GM21528 (cell line): ENCODE data around the gene ABLIM2.

Source experiments
- ATAC-seq: cut with Tn5 transposase; IDR thresholded peaks from one replicate; pipeline ENCODE4 v1.9.1; 2021; ENCODE audit warnings: mild to moderate bottlenecking, moderate library complexity; ENCODE audit not compliant: unreplicated experiment, low FRiP score

ABLIM2 gene

DNA sequence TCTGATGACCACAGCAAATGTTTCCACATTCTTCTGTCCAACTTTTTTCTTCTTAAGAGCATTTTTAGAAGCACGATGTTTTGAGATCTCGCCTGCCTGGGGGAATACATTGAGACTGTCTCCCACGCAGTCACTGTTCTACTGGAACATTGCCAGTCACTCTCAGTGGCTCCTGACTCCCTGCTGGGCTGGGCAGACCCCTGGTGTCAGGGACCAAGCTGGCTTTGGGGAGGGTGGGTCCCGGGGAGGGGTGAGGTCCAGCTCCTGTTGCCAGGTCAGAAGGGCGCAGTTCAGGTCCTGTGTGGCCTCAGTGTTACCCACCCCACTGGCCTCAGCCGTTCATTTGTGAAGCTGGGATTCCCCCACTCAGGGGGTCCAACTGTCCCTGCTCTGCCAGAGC lies 18.9 kb upstream of the ABLIM2 start:
- ATAC-seq = no peak

DNA sequence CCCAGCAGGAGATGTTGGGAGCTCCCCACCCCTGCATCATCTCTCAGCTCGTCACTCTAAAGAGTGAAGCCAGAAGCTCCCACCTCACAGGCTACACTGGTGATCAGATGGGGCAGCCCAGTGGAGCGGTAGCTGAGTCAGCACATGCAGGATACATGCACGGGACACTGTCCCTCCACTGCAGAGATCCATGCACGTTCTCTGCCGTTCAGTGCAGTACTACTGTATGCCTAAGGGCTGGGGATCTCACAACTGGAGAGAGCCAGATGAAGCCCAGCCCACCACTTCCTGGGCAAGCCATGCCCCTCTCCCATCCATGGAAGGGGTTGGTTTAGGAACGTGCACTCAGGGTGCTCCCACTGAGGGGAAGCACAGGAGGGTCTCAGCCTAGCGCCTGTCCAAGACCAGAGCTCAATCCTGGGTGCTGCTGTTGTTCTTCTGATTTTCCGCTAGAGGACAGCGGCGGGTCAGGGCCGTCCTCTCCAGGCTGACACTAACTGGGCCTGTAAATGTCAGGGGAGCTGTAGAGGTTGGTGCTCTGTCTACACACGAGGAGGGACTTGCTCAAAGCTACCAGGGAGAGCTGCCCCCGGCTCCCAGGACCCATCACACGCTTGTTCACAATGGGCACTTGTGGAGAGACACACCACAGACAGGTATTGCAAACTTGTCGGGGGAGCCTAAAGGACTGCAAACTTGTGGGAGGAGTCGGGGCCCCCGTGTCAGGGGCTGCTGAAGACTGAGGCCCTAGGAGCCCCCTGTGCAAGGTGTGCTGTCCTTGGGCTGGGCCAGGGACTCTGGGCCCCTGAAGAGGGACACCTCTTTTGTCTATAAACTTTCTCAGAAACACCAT lies 18.2 kb upstream of the ABLIM2 start:
- ATAC-seq = peak; percentile 54

DNA sequence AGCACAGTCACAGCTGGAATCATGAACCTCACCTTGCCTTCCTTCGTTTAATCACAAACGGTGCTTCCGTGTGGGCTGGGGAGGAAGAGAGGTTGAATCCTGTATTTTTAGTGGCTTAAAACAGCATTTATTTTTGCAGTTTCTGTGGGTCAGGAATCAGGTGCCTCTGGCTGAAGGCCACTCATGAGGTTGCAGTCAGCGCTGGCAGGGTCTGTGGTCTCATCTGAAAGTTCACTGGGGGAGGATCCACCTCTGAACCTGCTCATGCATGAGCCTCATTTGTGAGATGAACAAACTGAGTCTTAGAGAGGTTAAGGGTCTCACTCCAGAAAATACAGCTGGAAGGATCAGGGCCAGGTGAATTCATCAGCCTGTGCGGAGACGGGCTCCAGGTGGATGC lies 17.1 kb upstream of the ABLIM2 start:
- ATAC-seq = no peak

DNA sequence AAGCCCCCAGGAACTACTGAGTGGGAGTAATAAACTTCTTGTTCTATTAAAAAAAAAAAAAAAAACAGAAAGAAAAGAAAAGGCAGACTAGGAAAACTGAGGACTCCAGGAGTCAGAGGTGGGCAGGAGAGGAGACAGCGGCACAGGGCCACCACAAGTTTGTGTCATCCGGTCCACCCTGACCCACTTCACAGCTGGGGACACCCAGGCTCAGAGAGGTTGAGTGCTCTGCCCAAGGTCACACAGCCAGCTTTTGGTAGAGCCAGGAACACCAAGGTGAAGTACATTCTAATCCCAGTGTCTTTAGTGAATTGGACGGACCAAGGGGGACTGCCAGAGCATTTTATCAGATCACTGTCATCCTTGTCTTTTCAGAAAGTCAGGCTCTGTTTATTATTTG lies 16.4 kb upstream of the ABLIM2 start:
- ATAC-seq = no peak

DNA sequence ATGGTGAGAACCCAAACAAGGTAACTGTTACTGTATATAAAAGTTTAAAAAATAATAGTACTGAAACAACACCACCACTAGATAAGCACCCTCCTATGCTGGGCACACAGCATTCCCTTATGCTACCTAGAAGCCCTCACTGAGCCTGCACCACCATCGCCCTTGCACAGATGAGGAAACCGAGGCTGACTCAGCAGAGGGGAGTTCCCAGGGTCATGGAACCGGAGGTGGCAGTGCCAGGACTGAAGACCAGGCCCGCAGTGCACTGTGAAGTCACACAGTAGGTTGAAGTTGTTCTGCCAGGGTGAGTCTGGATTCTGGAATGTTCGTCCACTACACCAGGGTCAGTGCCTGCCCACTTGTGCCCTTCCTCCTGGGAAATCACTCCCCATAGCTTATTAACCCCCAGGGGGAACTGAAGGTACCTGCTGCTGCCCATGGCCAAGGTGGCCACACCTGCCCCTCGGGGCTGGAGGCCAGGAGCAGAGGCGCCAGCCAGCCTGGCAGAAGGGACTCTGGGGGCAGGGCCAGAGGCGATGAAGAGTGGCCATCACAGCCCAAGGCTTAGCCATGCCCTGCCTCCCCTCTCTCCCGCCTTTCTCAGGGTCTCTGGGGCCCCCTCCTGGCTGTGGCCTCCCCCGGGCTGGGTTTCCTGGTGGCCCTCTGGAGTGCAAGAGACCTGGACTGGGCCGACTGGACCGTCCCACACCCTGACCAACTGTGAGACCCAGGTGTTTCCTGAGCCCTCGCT lies 15.1 kb upstream of the ABLIM2 start:
- no peak for ATAC-seq

DNA sequence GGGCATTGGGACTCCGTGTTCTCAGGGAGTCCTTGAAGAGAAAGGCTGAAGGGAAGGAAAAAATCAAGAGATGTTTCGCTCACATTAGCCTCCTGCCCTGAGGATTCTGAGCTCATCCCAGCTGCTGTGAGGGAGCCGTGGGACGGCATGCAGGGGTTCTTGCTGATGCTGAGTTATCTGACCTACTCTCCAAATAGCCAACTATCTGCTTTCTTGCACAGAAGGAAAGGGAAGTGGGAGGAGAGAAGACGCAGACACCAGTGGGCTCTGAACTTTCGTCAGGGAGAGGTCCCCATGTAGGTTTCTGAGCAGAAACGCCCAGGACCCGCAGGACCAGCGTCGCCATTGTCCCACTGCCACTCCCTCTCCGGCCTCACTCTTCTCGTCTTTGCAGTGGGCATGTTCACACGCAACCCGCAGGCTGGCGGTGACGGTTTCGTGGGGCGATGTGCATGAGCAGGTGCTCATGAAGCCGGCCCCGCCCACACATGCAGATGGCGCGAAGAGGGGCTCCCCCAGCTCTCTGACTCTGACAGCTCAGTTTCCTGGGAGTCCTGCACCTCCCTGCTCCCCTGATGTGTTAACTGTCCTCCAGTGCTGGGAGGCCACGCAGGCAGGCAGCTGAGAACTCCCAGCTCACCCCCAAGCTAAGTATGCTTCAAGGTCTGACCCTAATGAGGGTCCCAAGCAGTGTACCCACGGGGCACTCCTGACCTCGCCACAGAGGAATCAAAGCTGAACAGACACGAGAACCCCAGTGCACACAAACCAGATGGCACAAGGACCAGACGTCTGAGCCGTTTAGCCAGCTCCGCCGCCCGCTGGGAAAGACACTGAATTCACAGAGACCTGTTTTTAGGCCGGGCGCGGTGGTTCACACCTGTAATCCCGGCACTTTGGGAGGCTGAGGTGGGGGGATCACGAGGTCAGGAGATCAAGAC lies 13.6 kb upstream of the ABLIM2 start:
- ATAC-seq = peak; percentile 70

DNA sequence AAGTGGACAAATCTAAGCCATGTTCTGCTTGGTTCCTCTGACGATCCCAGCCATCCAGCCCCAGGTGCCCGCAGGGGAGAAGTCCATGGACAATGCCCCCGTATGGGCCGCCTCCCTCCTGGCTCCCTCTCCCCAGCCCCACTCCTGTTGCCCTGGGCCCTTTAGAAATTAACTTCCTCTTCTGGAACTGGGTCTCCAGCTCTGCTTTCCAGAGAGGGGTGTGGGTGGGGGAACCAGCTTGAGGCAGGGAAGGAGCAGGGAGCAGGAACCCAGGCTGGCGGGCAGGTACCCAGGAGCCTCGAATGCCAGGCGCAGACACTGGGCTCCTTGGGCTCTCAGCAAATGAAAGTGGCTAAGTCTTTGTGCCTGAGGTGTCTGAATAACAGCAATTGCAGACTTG lies 12.7 kb upstream of the ABLIM2 start:
- ATAC-seq = no peak

DNA sequence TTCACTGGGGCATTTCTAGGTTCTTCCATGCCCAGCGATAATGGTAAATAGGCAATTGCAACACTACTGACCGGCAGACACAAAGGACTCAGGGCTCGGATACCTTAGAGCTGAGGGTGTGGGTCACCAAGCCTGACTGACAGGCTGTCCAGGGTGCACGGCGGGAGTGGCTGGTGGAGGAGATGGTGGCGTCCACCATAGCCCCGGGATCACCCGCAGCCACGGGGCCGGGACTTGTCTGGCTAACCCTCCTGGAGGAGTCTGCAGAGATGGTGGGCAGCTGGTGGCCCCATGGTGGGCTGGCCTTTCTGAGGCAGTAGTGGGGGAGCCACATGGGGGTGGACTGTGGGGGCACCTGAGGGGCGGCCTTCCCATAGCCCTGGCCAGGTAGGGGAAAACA lies 11.7 kb upstream of the ABLIM2 start:
- ATAC-seq = no peak

DNA sequence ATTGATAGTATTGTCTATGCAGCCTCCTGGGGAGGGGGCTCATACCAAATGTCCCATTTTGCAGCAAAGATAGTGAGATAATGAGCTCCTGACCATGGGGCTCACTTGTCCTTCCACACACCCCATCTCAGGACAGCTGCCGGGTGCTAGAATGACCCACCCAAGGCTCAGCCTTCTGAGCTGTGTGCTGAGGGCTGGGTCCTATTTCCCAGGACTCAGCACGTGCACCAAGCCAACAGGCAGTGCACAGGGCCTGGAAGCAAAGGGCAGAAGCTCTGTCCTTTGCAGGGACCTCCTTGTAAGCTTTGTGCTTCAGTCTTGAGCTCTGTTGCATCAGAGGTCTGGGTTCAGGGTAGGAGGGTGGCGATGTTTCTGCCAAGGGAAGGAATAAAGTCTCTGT lies 11.2 kb upstream of the ABLIM2 start:
- ATAC-seq = no peak

DNA sequence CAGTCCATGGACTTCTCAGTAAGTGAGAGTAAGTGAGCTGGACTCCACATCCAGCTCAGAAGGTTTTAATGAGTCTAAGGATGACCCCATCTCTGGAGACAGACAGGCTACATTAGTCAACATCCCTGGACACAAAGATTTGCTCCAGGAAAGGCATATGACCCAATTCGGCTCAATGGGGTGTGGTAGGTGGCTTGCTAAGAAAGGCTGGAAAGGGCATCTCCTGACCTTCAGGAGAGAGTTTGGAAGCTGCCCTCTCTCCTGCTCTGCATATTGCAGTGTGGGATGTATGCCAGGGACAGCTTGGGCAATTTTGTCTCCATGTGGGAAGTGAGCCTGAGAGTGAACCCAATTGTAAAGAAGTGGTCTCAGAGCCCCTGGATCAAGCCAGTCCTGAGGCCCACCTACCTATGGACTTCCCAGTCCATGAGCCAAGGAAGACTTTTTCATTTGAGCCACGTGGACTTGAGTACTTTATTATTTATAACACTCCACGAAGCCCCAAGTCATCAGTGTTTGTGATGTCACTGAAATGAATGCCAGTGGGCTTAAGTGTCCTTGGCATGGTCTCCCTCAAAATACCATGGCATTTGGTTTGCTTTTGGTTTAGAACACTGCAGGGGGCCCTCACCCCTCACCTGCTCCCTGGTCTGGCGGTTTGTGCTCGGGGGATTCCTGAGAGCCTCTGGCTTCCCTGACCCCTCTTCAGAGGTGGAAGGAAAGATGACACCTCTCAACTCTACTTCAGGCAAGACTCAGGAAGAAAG lies 10.4 kb upstream of the ABLIM2 start:
- ATAC-seq = no peak

DNA sequence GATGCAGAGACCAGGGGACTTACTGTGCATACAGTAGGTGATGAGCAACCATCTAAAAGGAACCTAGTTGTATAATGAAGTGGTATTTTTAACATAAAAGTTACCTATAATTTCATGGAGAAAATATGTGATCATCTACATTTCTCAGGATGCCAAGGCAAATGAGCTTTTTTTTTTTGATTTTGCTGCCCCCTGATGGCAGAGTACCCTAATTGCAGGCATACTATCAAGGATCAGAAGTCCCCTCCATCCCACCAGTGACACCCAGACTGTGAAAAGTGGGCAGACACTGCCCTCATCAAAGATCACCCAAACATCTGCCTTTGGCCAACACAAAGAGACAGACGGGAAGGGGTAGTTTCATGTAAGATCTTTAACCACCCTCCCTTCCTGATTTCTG lies 9.6 kb upstream of the ABLIM2 start:
- no peak for ATAC-seq

DNA sequence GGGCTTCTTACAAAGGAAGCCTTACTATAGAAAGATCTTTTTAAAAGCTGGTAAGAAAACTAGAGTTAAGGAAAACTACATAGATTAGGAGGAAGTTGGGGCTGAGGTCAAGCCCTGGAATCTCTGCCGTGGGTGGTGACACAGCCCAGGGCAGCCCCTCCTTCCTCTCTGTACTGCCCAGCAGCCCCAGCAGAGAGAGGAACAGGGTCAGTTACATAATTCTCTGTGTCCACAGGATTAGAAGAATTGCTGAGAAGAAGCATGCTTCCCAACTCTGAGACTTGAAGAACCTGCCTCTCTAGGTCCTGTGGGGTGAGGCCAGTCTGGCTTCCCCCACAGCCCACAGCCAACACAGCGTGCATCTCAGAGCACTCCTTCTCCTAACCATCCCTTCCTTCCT lies 9.2 kb upstream of the ABLIM2 start:
- no peak for ATAC-seq

DNA sequence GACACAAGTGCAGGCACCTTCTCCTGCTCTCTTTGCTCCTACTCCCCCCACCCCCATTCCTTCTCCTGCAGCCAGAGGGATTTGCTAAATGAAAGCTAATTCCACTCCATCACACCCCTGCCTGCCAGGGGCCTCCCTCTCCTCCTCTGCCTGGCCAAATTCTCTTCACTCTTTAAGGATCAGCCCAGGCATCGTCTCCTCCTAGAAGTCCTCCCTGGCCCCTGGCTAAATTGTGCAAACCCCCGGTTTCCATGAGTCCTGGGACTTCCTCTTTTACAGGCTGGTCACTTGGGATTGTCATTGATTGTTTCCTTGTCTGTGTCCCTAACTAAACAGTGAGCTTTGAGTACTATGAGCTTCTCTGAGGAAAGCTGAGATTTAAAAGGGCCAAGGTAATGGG lies 8.7 kb upstream of the ABLIM2 start:
- ATAC-seq = no peak

DNA sequence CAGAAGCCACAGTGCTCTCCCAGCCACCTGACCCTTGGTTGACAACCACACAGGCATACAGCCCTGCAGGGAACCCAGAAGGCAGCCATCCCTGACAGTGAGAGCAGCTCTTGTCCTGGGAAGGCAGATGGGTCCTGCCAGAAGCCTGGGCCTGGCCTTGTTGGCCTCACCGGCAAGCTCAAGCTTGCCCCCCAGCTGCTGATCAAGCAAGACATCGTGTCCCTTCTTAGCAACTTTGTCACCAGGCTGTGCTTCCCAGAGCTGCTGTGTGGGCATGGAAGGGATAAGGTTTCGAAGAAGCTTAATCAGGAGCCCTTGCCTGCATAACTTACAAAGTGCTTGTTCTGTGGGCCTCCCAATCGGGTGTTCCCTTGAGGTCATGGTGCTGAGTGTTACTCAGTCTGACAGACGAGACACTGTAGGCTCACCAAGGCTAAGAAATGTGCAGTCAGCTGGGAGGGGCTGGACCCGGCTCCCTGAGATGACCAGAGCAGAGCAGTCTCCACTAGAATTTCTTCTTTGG lies 6.8 kb upstream of the ABLIM2 start:
- no peak for ATAC-seq

DNA sequence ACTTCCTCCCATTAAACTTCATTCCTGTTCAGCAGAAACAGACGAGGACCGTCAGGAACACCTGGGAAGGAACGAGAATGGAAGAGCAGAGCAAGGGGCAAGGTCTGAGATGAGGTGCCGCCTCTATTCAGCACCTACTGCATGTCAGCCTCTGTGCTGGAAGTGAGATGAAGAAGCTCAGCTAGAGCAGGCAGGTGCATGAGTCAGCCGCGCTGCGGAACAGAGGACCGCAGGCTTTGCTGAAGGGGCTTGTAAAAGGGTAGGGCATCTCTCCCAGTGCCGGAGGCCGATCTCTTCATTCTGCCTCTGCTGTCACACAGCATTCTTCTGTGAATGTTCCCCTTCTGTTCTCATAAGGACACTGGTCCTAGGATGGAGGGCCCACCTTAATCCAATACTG lies 6.1 kb upstream of the ABLIM2 start:
- ATAC-seq = no peak

DNA sequence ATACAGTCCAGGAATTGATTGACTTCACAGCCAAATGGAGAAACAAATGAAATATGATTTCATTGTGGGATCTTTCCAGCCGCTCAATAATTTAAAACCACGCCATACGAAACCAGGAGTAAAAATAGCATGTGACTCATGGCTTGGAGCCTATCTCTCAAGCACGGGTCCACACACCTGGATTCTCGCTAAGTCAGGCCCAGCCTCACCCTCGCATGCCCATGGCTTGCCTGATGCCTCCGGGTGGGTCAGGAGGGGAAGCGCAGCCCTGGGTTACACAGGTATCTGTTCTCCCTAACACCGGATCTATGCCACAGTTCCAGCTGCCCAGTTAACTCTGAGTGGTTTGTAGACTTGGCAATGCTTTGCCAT lies 5.6 kb upstream of the ABLIM2 start:
- ATAC-seq = no peak

DNA sequence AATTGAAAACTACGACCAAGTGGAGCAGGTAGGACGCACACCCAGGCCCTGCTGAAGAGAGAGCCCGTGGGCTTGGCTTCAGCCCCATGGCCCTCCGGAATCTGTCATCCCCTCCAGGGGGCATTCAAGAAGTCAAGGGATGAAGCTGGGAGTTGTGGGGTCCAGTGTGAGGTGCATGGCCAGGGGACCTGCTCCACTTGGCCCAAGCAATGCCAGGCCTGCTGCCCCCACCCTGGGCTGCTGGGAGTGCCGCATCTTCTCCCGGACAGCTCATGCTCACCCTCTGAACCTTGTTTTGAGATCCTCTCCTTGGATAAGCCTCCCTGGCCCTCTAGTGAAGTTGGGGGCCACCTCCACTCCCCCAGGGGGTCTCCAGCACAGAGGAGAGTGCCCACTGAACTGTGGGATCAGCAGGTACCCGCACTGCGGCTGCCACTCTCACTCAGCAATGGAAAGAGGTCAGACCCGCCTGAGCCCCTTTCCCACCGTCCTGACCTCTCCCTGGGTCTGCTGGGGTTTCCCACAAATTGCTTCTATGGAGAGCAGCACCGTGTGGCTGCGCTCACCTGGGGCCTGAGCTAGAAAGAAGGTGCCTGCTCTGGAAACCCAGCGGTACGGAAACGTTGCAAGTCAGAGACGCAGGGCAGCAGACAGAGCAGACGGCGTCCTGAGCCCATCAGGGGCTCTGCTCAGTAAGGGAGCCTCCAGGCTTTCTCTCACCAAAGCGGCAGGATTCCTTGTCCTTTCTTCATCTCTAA lies 5.0 kb upstream of the ABLIM2 start:
- no peak for ATAC-seq

DNA sequence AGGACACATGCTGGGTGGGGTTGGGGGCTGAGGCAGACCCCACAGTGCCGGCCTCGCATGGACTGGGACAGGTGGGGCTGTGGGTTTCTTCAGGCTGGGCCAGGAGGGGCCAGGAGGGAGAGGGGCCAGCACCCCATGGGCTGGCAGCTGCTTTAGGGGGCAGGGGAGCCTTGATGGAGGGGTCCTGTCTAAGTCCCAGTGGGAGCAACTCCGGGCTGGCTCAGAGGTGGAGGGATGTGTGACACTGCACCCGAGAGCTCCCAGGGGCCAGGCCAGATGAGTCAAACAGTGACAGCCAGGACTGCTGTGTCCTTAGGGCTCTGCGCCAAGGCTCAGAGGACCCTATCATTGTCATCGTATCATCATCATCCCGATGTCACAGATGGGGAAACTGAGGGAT lies 4.4 kb upstream of the ABLIM2 start:
- ATAC-seq = no peak

DNA sequence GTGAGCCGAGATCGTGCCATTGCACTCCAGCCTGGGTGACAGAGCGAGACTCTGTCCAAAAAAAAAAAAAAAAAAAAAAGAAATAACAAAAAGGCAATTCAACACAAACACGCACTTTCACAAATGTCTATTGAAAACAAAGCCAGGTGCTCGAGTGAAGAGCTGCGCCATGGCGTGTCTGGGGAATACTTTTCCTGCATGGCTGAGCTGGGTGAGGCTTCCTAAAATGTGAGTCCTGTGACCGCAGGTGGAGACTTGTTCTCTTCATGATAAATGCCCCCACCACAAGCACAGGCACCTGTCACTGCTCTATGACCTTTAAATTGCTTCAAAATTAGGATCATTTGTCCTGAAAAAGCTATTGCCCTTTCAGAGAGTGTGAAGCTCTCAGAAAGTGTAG lies 4.0 kb upstream of the ABLIM2 start:
- no peak for ATAC-seq
